ENCODE results near the gene C22orf39.

Gene C22orf39

DNA sequence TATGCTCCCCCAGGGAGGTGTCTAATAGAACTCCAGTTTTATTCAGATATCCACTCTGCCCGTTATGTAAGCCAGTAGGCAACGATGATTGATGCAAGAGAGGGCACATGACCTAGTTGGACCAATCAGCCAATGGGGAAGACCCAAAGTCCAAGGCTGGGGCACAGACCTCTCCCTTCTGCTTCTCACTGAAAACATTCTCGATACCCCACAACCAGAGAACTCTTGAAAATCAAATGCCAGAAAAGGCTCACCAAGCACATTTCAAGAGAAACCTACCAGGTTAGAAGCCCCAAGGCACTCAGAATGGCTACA is 23.4 kb downstream of the C22orf39 start:
- no peak for DNase-seq

GRCh38 chr22:19422440-19423301 is 24.8 kb downstream of the C22orf39 start:
- DNase-seq = no peak

DNA sequence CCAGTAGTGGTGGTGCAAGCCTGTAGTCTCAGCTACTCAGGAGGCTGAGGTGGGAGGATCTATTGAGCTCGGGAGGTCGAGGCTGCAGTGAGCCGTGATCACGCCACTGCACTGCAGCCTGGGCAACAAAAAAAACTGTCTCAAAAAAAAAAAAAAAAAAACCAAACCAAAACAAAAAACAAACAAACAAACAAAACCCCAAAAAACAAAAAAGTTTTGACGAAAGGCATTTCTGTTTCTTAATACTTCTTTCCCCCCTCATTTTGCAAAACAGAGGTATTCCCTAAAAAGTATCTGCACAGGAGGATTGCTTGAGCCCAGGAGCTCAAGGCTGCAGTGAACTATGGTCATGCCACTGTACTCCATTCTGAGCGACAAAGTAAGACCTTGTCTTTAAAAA is 27.2 kb downstream of the C22orf39 start:
- no peak for DNase-seq

DNA sequence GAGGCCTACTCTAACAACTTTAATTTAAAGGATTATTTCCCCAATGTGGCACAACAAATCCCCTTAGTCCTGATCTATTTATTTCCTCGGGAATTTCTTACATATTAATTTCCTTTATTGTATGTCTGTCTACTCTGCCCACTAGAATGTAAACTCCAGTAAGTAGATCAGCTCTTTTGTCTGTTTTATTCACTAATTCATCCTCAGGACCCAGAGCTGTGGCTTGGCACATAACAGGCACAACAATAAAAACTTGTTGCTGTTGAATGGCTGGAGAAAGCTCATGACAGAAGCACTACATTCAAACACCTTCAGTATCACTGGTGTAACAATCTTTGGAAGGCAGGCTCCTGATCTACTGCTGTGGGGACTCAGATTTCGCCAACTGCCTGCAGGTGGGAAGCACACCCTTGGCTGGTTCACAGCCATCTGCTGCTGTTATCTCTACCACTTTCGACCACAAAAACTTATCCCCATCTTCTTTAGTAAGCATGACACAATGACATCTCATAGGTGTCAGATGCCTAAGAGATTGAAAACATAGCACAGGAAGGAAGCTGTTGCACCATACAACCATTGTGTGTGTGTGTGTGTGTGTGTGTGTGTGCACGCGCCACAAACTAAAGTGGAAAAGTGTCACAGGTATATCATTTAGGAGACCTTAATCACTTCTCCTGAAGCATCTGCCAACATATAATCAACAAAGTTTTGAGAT is 27.9 kb downstream of the C22orf39 start:
- no peak for DNase-seq

DNA sequence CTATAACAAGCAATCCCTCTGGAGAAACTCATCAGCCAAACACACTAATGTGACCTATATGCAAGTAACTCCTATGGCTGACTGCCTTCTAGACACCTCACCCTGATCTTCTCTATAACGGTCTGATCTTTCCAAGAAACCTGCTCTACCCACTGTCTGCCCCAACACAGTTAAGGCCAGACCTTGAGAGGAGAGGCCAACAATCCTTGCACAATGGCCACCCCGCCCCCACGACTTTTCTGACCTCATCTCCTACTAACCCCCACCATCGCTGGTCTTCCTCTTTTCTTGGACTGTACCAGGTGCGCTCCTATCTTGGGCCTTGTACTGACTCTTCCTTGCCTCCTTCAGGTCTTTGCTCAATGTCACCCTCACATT is 28.4 kb downstream of the C22orf39 start:
- DNase-seq = no peak

DNA sequence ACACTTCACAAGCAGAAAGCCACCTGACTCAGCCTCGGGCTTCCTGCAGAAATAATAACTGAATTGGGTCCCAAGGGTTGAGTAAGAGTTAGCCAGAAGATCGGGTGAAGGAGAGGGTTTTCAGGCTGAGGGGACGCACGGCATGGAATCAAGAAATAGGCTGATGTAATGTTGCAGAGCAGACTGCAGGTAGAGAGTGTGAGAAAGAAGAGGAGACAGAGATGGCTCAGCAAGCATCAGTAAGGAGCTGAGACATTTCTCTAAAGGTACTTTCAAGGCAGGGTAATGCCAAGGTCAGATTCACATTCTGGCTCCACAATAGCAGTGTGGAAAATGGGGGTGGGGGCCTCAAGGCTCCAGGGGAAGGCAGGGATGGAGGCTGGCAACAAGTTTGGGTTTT is 34.6 kb downstream of the C22orf39 start:
- no peak for DNase-seq

- no peak for DNase-seq
These were observed 35.0 kb downstream of the C22orf39 start for GRCh38 chr22:19412478-19412877.

DNA sequence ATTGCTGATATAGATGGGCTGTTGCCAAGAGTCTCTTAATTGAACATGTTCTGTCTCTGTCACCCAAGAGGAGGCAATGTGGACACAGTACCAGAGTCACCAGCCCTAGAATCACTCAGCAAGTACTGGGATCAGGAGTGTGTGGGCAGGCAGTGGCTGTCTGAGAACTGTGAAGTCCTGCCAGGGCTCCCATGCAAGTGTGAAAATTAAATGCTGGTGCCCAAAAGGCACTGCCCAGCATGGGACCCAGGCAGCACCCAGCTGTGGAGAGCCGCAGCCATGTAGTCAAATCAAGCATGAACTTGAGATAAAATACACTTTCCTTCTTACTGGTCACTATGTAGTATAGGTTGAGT is 35.8 kb downstream of the C22orf39 start:
- DNase-seq = no peak

GRCh38 chr22:19410941-19411689 is 36.4 kb downstream of the C22orf39 start:
- no peak for DNase-seq

GRCh38 chr22:19407649-19408606 is 39.6 kb downstream of the C22orf39 start:
- DNase-seq = no peak

- no peak for DNase-seq
These were observed 40.7 kb downstream of the C22orf39 start for GRCh38 chr22:19406846-19407245.

DNA sequence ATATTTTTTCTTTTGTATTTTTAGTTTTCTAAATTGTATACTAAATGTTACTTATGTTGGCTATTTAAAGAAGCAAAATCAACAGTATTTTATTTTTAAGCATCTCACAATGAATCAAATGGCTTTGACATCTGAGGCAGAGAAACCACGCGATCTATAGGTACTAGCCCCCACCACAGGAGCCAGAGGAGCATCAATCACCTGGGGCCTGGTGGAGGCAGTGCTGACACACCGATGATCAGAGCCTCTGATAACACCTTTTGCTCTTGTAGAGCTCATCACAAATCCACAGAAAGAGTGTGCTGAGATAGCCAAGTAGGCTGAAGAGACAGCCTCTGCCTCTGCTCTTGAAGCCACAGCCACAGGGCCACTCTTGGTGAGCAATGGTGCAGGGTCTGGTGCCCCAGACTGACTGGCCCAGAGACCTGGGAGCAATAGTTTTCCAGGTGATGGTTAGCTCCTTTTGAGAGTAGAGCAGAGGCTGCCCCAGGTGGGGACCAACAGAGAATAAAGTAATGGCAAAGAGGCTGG is 41.2 kb downstream of the C22orf39 start:
- DNase-seq = no peak

DNA sequence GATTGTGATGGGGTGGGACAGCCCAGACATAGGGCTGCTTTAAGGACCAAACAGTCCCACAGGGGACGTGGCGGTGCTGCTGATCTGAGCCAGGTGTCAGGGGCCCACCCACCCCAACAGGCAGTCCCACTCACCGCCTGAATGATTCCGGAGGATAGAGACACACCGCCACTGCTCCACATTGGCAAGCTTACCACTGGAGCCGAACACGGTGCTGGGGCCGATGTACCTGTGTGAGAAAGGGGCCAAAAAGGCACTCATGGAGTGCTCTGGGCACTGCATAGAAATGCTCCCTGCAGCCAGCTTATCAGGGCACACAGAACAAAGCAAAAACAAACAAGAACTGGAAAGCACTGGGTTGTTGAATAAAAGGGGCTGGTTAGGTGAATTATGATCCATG is 41.9 kb downstream of the C22orf39 start:
- DNase-seq = no peak

- DNase-seq = no peak
These were observed 42.4 kb downstream of the C22orf39 start for GRCh38 chr22:19405133-19405532.

- DNase-seq = no peak
These were observed 42.8 kb downstream of the C22orf39 start for GRCh38 chr22:19404676-19405075.

DNA sequence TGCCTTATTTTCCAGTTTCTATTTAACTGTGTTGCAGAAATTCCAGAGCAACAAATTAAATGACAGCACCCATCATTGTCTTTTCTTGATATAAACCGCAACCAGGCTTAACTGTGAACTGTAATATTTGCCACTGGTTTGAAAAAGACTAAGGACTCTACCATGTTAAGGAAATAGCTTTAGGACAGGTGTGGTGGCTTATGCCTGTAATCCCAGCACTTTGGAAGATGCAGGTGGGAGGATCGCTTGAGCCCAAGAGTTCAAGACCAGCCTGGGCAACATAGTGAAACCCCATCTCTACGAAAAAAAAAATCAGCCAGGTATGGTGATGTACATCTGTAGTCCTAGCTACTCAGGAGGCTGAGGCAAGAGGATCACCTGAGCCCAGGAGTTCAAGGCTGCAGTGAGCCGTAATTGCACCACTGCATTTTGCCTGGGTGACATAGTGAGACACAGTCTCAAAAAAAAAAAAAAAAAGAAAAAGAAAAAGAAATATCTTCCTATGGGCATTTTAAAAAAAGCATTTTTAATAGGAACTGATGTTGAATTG is 44.8 kb downstream of the C22orf39 start:
- DNase-seq = no peak

DNA sequence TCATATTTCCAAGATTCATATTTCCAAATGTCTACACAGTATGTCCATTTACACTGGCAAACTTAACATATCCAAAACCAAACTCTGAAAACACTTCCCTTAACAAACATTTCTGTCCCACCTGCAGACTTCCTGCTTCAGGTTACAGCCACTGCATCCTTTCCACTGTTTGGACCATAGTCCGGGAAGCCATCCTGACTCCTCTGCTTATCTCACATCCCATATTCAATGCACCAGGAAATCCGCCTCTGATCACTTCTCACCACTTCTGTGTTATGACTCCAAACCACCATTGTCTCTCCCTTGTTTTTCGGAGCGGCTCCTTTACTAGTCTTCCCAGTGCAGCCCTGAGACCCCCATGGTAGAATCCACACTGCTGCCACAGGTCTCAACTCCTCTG is 46.0 kb downstream of the C22orf39 start:
- no peak for DNase-seq

- DNase-seq = no peak
These were observed 46.6 kb downstream of the C22orf39 start for GRCh38 chr22:19400881-19401280.

- DNase-seq = no peak
These were observed 48.9 kb downstream of the C22orf39 start for GRCh38 chr22:19398652-19399051.

DNA sequence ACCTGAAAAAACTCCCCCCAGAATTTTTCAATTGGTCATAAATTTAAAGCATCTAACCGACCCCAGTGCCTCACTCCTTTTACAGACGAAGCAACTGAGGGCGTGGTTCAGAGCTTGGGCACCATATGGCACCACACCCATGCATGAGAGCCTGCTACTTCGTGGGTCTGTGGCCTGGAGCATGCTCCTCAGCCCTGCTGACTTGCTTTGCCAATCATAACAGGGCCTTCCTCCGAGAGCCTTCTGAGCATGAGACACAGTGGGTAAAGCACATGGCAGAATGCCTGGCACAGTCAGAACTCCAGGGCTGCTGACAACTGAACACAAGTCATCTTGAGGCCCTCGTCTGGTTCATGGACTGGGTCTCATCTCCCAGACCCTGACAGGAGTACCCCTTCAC is 49.3 kb downstream of the C22orf39 start:
- no peak for DNase-seq

DNA sequence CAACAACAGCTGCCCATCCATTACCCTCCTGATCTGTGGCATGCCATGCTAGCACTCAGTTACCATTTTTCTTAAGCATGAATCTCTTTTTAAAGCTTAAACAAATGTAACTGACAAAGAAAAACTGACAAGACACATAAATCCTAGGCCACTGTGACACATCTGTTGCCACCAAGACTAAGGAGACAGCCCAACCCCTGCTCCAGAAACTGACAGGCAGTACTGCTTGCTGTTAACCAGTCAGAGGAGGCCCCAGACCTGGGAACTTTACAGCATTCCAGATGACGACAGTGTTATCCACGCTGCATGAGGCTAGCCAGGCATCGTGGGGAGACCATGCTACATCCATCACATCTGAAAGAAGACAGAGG is 49.8 kb downstream of the C22orf39 start:
- DNase-seq = no peak

Measured in kidney glomerular epithelial cell (primary cell).